Liver (tissue), 9 donors: ENCODE measurements around the gene TSPAN5. TPM values are rescaled to one million over a fixed set of nuclear protein-coding genes. Genes with fewer than 3 reads are reported as not detected.

ENCODE experiments used
- DNase-seq: peaks from one replicate; pipeline ENCODE4 v3.0.0-alpha.2; 2017; ENCODE audit warnings: low spot score
- H3K27ac ChIP-seq, 2 donors: one replicate each; pipeline ENCODE4 v1.7.0; 2013; ENCODE audit warnings: inconsistent platforms in 2 of 2, low read length in 2 of 2, control low read depth in 1 of 2, low read depth in 1 of 2, mild to moderate bottlenecking in 1 of 2
- H3K27me3 ChIP-seq, 4 donors: one replicate each; pipeline versions ENCODE4 v1.6.1 to v1.7.0; 2013; ENCODE audit warnings: low read length in 3 of 4, inconsistent platforms in 1 of 4, mild to moderate bottlenecking in 1 of 4, moderate library complexity in 1 of 4; ENCODE audit not compliant: control insufficient read depth in 4 of 4, insufficient read depth in 4 of 4
- H3K36me3 ChIP-seq, 4 donors: one replicate each; pipeline versions ENCODE4 v1.6.1 to v1.7.0; 2013; ENCODE audit warnings: low read length in 3 of 4, mild to moderate bottlenecking in 3 of 4, low read depth in 1 of 4, moderate library complexity in 1 of 4; ENCODE audit not compliant: control insufficient read depth in 4 of 4, insufficient read depth in 3 of 4
- H3K4me1 ChIP-seq, 4 donors: one replicate each; pipeline versions ENCODE4 v1.6.1 to v1.7.0; 2013; ENCODE audit warnings: low read length in 3 of 4, mild to moderate bottlenecking in 3 of 4, moderate library complexity in 1 of 4; ENCODE audit not compliant: control insufficient read depth in 4 of 4, insufficient read depth in 4 of 4
- H3K4me3 ChIP-seq, 3 donors: one replicate each; pipeline versions ENCODE4 v1.6.1 to v1.7.0; 2013; ENCODE audit warnings: low read length in 3 of 3, control low read depth in 1 of 3, low read depth in 1 of 3, mild to moderate bottlenecking in 1 of 3
- H3K9ac ChIP-seq, 2 donors: one replicate each; pipeline ENCODE4 v1.7.0; 2013; ENCODE audit warnings: low read length in 2 of 2, mild to moderate bottlenecking in 2 of 2, moderate library complexity in 2 of 2, control low read depth in 1 of 2, low read depth in 1 of 2
- H3K9me3 ChIP-seq, 4 donors: one replicate each; pipeline versions ENCODE4 v1.6.1 to v1.7.0; 2013; ENCODE audit warnings: low read length in 3 of 4; ENCODE audit not compliant: control insufficient read depth in 4 of 4
- ATF3 ChIP-seq: IDR thresholded peaks from 2 replicates; pipeline ENCODE4 v1.6.1; 2016; ENCODE audit warnings: antibody characterized with exemption
- CTCF ChIP-seq: fragments of 150-350 bp; IDR thresholded peaks from 2 replicates; pipeline ENCODE4 v1.5.1; 2017; ENCODE audit warnings: improper control_type of control experiment, low read depth, low read length; ENCODE audit not compliant: missing input control
- EGR1 ChIP-seq, 2 donors: IDR thresholded peaks; 2 replicates each; pipeline ENCODE4 v1.6.1; 2016 to 2018; ENCODE audit warnings: antibody characterized with exemption in 2 of 2, low read depth in 2 of 2
- FOXA1 ChIP-seq: IDR thresholded peaks from 2 replicates; pipeline ENCODE4 v1.6.1; 2016; ENCODE audit warnings: antibody characterized with exemption
- FOXA2 ChIP-seq: IDR thresholded peaks from 2 replicates; pipeline ENCODE4 v1.6.1; 2016; ENCODE audit warnings: antibody characterized with exemption
- GABPA ChIP-seq, 2 donors: IDR thresholded peaks in 1 of 2; conservative IDR thresholded peaks in 1 of 2; 2 replicates each; pipeline ENCODE4 v1.6.1; 2016; ENCODE audit warnings: antibody characterized with exemption in 2 of 2, mild to moderate bottlenecking in 1 of 2, moderate library complexity in 1 of 2
- HNF4A ChIP-seq, 2 donors: conservative IDR thresholded peaks; 2 replicates each; pipeline ENCODE4 v1.6.1; 2016; ENCODE audit warnings: antibody characterized with exemption in 2 of 2, mild to moderate bottlenecking in 2 of 2
- HNF4G ChIP-seq: IDR thresholded peaks from 2 replicates; pipeline ENCODE4 v1.6.1; 2016; ENCODE audit warnings: antibody characterized with exemption
- JUND ChIP-seq, 2 donors: IDR thresholded peaks; 2 replicates each; pipeline ENCODE4 v1.6.1; 2016; ENCODE audit warnings: antibody characterized with exemption in 2 of 2
- MAX ChIP-seq: IDR thresholded peaks from 2 replicates; pipeline ENCODE4 v1.6.1; 2016; ENCODE audit warnings: antibody characterized with exemption
- REST ChIP-seq: IDR thresholded peaks from 2 replicates; pipeline ENCODE4 v1.6.1; 2016; ENCODE audit warnings: antibody characterized with exemption, mild to moderate bottlenecking
- RXRA ChIP-seq, 2 donors: IDR thresholded peaks; 2 replicates each; pipeline ENCODE4 v1.6.1; 2017 to 2018; ENCODE audit warnings: antibody characterized with exemption in 2 of 2, mild to moderate bottlenecking in 1 of 2
- SP1 ChIP-seq: IDR thresholded peaks from 2 replicates; pipeline ENCODE4 v1.6.1; 2018; ENCODE audit warnings: antibody characterized with exemption, mild to moderate bottlenecking
- TAF1 ChIP-seq: conservative IDR thresholded peaks from 2 replicates; pipeline ENCODE4 v1.6.1; 2016; ENCODE audit warnings: antibody characterized with exemption, mild to moderate bottlenecking
- YY1 ChIP-seq: IDR thresholded peaks from 2 replicates; pipeline ENCODE4 v1.6.1; 2016; ENCODE audit warnings: antibody characterized with exemption, mild to moderate bottlenecking
- ZBTB33 ChIP-seq: IDR thresholded peaks from 2 replicates; pipeline ENCODE4 v1.6.1; 2016; ENCODE audit warnings: antibody characterized with exemption
- WGBS: extraction: QIAGEN DNeasy Blood & Tissue Kit; methylation state at CpG from one replicate; pipeline ENCODE4 v1.1.7; 2013; 5-methylcytosine and 5-hydroxymethylcytosine counted together
- polyA plus RNA-seq, 2 donors: library from polyadenylated mRNA; stranded (reverse) in 1 of 2; unstranded in 1 of 2; fragments of 200-250 nt in 1 of 2; fragments of >200 nt in 1 of 2; fragmentation: Nextera tagmentation in 1 of 2; extraction: Ambion mirVana in 1 of 2; gene quantifications; one replicate each; pipeline versions ENCODE4 v1.2.1 to v1.2.3, GENCODE V29; 2013 to 2015
- total RNA-seq, 2 donors: library from RNA; depleted of rRNA; stranded (reverse); fragments of >200 nt; gene quantifications; one replicate each; pipeline ENCODE4 v1.2.3, GENCODE V29; 2014
- donor health status: healthy.
- donor health status: healthy.
- donor health status: healthy.
- donor health status: healthy.
- donor health status: healthy.

Gene TSPAN5
- total and polyA plus RNA-seq, 4 donors: 0.36 to 54.0 (median 0.63) TPM

GRCh38 chr4:98433691-98434090, 224.7 kb downstream of the TSPAN5 start:
- Histone ChIP-seq H3K9me3 (no peaks in the 10 kb centered on the region), H3K9ac (no peak overlapping the region), H3K4me3 (no peak overlapping the region), H3K27me3 (no peaks in the 10 kb centered on the region), H3K27ac (no peak overlapping the region), H3K4me1 (no peaks in the 10 kb centered on the region), H3K36me3 (peaks cover 0 to 11% (median 6%) of the 10 kb centered on the region in 4 donors)
- TF ChIP-seq MAX (no peak), CTCF (no peak), REST (no peak), FOXA2 (no peak), ZBTB33 (no peak), SP1 (no peak), YY1 (no peak), JUND (IDR thresholded peaks at IDR 0.05) (no peak), GABPA (IDR thresholded peaks at IDR 0.05 in 1 of 2, conservative IDR thresholded peaks at IDR 0.05 in 1 of 2) (no peak), RXRA (IDR thresholded peaks at IDR 0.05) (no peak), ATF3 (no peak), EGR1 (IDR thresholded peaks at IDR 0.05; ENCODE audit: low read depth in 2 of 2) (no peak), TAF1 (no peak), HNF4A (conservative IDR thresholded peaks at IDR 0.05) (no peak), HNF4G (no peak), FOXA1 (no peak)
- 98% methylated on average over 1 of the region's 1 CpG for WGBS
- DNase-seq: no peak
